DMS79 treated with DMSO at 0.1 percent for 48 hours (cell line): ENCODE measurements around the gene GRIP2.
"Not testable (repeated sequence)": the region's sequence is repeated elsewhere in the genome, so short reads cannot be mapped to it uniquely, and the experiment has no call there.

ENCODE experiments used
- DNase-seq: peaks from one replicate; lab custom pipeline; 2025; lab: John Stamatoyannopoulos, UW

The GRIP2 gene

DNA sequence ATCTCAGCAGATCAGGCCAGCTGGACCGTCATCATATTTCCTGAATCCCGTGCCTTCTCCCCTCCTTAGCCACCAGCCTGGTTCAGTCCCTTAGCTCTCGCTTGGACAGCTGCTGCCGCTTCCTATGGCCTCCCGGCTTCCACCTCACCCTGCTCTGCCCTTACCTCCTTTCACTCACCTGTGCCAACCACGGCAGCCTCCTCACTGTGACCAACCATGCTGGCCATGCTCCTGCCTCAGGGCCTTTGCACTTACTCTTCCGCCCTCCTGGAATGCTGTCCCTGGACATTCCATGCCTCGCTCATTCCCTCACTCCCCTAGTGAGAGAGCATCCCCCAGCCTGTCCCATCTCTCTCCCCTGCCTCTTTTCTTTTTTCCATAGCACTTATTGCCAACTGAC, 19.2 kb downstream of the GRIP2 start:
- DNase-seq, result no peak

DNA sequence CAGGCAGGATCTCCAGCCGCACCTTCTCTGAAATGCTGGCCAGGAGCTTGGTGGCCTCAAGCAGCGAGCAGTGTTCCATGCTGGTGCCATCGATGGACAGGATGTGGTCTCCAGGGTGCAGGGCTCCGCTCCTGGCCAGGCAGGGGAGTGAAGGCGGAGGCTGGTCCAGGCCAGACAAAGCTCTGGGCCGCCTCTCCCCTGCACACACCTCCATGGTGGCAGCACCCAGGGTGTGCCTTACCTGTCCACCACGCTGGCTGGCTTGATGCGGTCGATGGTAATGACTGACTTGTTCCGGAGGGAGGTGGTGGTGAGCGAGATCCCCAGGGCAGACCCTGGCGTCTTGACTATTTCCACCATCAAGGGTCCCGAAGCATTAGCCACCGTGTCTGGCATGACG, 20.0 kb downstream of the GRIP2 start:
- DNase-seq, result no peak

DNA sequence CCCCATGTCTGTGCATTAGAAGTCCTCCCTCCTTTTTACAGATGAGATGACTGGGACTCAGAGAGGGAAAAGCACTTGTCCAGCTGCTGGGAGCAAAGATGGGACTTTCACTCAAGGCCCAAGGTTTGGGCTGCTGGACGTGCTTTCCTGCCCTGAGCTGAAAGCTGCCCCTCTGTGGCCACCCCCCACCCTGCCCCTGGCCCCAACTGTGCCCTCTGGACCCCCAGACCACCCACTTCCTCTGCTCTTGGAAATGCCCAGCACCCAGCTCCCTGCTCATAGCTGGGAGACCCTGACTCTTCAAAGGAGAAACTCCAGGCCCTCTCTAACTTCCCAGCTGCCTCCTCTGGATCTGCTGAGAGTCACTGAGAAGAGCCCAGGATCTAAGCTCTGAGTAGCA, 20.7 kb downstream of the GRIP2 start:
- no peak for DNase-seq

DNA sequence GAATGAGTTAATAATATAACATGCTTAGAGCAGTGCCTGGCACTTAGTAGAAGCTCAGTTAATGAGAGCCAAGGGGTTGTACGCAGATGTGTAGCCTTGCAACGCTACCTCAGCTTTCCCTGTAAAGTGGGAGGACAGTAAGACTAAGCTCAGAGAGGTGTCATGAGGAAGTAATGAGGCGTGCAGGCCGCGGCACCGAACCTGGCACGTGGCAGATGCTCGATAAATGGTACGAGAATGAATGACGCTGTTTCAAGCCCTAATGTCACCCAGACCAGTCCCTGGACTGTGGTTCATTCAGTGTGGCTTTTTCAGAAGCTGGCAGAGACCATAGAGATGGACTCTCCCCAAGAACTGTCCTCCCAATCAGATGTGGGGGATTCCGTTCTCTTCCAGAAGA, 21.2 kb downstream of the GRIP2 start:
- no peak for DNase-seq

DNA sequence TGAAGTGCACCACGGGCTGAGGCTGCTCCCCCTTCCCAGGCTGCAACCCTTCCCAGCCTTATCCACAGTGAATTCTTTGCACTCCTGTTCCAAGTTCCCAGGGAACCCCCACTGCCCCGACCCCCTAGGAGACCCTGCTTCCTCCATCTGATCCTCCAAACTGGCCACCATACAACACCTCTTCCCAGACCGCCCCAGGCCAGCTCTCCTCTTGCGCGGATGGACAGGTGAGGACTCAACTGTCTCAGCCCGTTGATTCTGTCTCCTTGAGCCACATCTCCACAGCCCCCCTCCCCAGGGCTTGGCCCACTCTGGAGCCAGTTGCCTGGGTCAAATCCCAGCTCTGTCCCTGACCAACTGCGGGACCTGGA, 21.7 kb downstream of the GRIP2 start:
- no peak for DNase-seq

DNA sequence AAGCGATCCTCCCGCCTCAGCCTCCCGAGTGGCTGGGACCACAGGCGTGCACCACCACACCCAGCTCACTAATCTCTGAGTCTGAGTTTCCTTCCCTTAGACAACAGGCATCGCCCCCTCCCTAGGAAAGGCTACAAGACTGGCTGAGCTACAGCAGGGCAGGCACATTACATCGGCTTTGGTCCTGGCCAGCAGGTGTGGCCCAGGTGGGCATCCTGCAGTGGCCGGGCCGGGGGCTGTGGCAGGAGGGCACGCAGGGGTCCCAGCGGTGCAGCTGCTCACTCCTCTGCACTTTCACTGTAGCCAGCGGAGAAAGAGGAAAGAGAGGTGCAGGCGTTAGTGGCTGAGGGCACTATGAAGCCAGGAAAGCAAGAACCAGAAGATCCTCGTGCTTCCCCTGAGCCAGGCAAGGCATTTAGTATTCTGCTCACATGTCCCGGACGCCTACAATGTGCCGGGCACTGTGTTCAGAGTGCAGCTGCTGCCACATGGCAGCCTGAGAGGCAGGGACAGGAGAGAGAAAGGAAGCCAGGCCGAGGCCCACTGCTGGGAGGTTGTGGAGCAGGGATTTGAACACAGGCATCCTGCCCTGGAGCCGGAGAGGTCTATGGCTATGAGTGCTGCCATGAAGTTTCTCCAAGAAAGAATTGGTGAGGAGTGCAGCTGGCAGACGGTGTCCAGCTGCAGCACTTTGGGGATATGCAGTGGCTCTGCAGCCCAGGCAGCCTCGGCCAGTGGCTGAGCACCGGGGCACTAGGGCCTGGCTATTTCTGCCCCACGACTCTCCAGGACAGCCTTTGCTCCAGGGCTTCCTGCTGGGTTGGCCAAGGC, 22.3 kb downstream of the GRIP2 start:
- no peak for DNase-seq

DNA sequence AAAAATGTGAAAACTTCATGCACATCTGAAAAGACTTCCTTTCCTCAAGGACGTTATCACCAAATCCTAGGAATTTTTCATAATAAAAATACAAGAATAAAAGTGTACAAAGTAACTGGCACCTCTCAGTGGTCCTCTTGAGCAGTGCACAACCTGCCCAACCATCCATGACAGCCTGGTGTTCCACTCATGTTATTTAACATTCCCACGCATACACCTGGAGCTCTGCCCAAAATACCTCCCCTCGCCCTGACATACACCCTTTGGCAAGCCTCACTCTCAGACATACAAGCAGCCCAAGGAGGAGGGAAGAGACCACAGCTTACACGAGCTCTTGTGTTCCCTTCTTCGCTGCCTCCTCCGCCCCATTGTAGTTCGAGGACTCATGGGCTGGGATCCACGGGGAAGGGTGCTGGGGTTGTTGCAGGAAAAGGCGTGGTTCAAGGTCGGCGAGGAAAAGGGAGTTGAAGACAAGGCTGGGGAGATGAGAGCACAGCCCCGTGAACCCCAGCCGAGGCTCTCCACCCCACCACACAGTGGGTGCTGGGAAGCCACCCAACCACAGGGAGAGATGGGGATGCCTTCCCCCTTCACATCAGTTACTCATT, 23.3 kb downstream of the GRIP2 start:
- no peak for DNase-seq

DNA sequence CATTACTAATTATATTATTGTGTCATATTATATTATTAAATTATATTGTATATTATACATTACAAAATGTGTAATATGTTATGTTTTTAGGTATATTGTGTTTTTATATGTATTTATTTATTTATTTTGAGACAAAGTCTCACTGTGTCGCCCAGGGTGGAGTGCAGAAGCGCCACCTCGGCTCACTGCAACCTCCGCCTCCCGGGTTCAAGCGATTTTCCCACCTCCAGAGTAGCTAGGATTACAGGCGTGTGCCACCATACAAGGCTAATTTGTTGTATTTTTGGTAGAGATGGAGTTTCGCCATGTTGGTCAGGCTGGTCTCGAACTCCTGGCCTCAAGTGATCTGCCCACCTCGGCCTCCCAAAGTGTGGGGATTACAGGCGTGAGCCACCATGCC, 24.6 kb downstream of the GRIP2 start:
- not testable (repeated sequence) for DNase-seq

DNA sequence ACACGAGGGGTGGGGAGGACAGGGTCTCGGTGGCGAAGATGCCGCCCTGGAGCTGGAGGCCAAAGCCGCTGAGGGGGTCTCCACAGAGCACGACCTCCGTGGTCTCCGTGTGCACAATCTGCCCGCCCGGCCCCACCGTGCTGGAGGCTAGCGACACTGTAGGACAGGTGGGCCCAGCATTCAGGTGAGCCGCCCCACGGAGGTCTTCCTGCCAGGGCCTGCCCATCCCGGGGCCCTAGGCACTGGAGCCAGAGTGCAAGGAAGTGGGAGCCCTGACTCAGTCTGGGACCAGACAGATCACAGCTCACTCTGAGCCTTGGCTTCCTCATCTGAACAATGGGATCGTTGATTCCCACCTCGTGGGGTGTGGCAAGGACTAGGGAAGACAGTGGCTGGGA, 25.8 kb downstream of the GRIP2 start:
- no peak for DNase-seq

DNA sequence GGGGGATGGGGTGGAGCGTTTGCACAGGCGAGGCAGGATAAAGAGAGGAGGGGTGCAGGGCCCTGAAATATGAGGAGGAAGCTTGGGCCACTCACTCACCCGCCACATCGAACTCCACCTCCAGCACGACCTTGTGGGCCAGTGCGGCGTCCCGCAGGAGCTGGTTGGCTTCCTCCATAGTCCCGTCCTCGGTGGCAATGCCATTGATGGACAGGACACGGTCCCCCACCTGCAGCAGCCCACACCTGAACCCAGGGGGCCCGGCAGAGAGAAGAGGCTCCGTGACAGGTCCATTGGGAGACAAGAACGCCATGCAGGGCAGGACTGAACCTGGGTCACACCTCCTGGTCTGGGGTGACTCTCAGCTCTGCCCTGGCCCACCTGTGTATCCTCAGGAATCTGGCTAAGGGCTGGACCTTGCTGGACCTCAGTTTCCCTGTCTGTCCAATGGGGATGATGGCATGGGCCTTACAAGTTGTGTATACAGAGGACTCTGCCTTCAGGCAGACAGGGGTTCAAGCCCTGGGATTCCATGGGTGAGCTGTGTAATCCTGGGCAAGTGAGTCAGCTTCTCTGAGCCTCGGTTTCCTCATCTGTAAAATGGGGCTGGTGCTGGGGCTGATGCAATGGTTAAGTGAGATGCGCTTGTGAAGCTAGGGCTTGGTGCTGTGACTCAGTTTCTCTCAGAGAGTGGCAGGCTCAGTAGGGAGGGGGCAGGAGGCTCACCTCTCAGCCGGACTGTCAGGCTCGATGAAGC, 26.4 kb downstream of the GRIP2 start:
- DNase-seq, result no peak

DNA sequence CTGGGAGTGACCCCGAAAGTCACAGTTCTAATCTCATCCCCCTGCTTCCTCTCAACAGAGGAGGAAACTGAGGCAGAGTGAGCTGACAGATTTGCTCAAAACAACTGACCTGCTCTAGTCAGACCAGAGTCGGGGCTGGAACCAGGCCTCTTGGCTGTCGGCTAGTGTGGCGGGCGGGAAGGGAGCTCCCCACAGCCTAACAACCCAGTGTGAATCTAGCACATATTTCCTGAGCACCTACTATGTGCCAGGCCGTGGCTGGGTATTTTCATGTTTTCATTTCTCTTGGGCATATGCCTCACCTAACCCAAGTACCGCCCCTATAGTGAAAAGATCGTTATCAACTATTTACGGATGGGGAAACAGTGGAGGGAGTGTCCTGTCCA, 27.2 kb downstream of the GRIP2 start:
- no peak for DNase-seq

DNA sequence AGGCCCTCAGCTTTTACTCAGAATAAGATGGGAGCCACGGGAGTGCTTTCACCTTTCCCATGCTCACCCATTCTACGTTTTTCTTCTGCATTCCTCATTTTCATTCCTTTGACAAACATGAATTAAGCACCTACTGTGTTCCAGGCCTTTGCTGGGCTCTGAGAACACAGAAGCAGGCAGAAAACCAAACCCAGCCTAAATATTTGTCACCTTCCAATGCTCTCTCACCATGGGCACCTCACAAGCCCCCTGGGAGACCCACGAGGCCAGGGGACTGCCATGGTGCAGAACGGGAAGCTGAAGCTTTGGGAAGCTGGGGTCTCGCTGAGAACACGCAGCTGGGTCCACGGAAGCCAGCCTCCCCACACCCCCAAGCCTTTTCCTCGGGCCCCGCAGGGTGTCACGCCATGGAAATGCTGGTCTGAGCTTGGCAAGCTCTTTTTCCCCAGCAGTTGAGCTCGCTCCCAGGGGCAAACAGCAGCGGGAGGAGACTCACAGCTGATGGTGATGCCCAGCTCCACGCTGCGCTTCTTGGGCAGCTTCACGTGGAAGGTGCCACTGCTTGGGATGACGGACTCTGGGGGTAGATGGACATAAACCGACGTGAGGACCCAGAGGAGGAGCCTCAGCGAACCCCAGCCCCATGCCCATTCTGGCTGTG, 27.7 kb downstream of the GRIP2 start:
- DNase-seq, result no peak

DNA sequence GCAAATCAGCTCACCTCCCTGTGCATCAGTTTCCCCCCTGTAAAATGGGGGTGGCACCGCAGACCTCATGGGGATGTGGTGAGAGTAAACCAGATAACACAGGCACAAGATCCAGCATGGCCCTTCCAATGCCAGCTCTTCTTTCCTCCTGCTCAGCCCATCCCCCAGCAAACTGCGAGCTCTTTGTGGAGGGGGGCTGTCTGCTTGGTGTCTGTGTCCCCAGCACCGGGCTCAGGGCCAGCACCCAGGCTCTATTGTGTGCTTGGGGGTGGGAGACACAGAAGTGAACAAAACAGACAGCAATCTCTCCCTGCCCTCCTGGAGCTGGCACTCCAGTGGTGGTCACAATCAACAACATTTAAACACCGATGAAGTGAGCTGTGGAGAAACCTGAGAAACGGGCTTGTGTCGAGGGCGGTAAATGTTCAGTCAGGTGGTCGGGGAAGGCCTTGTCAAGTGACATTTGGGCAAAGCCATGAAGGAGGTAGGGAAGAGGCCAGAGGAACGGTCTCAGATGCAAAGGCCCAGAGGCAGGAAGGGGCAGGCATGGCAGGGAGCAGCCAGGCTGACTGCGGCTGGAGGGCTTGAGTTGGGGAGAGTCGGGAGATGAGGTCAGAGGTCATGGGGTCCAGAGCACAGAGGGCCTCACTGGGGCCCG, 28.4 kb downstream of the GRIP2 start:
- no peak for DNase-seq

DNA sequence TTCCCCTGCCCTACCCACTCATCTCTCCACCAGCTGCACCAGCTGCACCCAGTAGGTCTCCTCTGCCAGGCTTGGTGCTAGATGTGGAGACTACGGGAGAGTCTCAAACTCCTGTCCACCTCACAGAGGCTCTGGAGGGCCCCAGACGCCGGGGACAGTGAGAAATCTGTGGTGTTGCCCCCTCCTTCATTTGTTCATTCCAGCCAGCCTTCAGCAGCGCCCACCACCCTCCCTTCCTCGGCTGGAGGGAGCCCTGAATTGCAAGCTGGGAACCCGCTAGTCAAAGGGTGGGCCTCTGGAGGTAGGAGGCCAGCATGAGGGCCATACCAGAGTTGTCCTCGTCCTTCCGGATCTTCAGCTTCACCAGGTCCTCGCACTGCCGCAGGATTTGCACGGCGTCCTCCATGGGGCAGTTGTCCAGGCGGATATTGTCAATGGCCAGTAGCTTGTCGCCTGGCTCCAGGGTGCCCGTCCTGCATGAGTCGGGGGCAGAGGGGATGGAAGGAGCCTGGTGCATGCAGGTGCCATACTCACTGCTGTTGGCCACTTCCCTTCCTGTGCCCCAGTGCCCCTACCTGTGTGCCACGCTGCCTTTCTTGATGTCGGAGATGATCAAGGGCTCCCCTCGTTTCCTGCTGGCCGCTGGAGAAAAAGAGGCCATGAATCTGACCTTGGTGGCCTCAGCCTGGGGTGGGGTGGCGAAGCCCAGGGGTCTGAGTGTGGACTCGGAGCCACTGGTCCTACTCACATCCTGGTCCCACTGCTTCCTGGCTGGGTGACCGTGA, 29.1 kb downstream of the GRIP2 start:
- DNase-seq, result no peak

DNA sequence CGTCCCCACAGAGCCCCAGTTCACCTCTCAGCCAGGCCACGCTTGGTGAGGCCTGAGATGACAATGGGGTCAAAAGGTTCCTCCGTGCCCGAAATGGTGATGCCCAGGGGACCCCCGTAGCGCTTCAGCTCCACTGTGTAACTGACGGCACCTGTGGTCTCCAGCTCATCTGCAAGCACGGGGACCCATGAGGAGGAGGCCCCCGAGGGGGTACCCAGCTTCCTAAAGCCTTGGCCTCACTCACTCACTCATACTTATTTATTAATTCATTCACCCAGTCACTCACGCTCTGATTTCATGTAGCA, 30.4 kb downstream of the GRIP2 start:
- DNase-seq, result no peak

DNA sequence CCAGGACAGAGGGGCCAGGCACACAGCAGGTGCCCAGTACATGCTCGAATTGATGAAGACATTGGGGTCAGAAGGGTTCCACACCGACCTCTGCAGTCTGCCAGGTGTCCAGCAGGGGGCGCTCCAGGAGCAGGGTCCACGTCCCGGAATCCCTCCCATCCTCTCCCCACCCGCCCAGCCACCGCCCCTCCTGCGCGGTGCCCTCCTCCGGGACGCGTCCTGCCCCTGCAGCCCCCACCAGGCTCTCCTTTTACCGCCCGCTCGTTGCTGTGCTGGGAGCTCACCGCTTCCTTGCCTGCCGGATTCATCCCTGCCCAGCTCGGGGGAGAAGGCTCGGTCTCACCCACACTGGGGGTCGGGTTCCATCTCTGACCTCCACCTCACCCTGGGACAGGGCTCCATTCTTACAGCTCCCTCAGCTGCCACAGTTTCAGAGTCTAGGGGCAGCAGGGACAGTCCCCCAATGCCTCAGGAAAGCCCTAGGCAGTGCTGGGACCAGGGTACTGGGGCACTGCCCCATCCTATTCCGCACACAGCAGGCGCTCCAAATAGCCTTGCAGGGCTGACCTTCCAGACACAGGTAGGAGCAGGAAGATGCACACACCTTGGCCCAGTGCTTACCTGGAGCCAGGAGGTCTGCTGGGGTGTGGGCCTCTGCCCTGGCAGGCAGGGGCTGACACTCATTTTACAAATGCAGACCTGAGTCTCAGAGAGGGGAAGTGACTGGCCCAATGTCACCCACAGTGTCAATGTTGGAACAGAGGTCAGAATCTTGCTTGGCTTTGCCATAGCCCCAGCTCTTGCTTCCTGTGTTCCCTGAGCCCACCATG, 31.0 kb downstream of the GRIP2 start:
- DNase-seq, result no peak

DNA sequence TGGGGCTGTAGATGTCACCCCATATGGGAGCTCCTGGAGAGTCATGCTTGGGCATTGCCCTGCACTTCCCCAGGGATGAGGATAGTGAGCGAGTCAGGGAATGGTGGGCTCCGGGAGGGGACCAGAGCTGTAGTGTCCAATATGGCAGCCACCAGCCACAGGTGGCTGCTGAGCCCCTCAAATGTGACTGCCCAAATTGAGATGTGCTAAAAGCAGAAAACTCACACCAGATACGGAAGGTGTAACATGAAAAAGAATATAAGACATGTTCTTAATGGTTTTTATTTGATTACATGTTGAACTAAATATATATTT, 31.7 kb downstream of the GRIP2 start:
- DNase-seq, result no peak

DNA sequence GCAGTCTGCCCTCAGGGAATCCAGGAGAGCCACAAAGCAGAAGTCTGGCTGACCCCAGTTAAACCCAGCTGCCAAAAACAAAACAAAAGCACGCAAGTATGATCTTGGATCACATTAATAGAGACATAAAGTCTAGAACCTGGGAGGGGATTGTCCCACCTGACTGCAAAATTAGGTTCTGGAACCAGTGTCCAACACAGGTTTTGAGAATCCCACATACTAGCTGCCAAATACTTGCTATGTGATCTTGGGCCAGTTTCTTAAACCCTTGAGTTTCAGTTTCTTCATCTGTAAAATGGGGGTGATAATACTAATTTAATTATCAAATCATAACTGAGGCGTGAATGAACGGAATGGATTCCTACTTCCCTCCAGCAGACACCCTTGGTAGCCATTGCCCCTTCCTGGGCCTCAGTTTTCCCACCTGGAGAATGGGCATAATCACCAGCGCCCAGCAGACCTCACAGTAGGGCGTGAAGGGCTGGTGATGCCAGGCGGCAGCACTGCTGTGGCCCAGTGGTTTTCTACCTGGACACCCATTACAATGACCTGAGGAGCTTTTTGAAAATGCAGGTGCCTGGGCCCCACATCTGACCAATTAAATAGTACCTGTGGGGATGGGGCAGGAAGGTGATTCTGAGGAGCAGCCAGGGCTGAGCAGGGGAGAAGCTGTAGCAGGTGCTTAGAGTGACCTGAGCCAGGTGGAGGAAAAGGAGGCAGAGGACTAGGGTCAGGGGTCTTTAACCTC, 32.2 kb downstream of the GRIP2 start:
- DNase-seq, result no peak

DNA sequence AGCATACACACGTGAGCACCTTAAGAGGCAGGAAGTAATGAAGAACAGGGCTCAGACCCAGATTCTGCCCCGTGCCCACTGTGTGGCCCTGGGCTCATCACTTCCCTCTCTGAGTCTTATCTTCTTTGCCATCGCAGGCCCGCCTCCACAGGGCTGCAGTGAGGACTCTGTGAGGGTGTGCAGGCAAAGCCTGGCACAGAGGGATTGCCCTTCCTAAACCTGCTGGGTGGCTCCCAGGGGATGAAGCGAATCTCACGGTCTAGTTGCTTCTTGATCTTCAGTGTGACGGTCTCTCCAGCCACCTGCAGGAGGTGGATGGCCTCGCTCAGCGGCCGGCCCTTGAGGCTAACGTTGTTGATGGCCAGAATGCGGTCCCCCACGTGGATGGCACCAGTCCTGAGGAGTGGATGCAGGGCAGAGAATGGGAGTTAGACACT, 32.8 kb downstream of the GRIP2 start:
- no peak for DNase-seq
